Stimulated activated CD8-positive, alpha-beta memory T cell treated with anti-CD3 and anti-CD28 coated beads, Interleukin-7, amount 100 ng/mL, for 48 hours (primary cell): Measurements from ENCODE around the gene TMEM45B.
"Not testable (repeated sequence)": the region's sequence is repeated elsewhere in the genome, so short reads cannot be mapped to it uniquely, and the experiment has no call there.

Experiments used
- DNase-seq, 2 donors: peaks; one replicate each; pipeline ENCODE4 v3.0.0-alpha.2; 2020; ENCODE audit warnings: low read depth in 1 of 2; ENCODE audit errors: extremely low read depth in 1 of 2

The TMEM45B gene

DNA sequence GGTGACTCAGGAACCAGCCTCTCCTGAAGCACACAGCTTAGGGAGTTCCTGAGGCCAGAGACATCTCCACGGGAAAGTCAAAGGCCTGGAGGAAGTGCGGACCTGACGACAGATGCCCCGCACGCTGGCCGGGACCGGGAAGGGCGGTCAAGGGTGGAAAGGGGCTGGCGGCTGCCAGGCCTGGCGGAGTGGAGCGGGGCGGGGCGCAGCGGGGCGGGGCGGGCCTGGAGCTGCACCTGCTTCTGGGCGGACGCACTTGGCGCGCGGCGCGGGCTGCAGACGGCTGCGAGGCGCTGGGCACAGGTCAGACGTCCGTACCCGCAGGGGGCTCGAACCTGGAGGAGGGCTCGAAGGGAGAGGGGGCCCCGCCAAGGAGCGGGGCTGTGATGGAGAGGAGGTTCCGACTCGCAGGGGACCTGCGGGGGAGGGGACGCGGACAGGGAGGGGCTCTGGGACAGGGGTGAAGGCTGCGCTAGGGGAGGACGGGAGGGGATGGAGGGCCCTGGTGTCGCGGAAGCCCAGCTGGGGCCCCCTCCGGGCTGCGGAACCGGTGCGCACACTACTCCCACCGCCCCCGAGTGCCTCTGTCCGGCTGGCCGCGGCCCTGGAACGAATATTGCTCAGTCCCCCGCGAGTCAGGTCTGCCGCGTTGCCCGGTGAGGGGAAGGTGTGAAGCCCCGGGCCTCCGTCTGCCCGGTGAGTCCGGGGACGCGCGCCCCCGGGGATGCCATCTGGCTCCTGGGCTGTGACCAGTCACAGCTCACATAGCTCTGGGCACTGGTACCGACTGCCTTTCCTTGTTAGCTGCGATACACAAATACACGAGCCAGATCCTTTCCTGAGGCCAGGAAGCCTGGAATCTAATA is at the start of gene TMEM45B:
TSS of gene TMEM45B (plus strand) at position 253 of the 866 bp plus-strand sequence. CDS start 36,635 bp downstream, outside the sequence.
- no peak for DNase-seq

DNA sequence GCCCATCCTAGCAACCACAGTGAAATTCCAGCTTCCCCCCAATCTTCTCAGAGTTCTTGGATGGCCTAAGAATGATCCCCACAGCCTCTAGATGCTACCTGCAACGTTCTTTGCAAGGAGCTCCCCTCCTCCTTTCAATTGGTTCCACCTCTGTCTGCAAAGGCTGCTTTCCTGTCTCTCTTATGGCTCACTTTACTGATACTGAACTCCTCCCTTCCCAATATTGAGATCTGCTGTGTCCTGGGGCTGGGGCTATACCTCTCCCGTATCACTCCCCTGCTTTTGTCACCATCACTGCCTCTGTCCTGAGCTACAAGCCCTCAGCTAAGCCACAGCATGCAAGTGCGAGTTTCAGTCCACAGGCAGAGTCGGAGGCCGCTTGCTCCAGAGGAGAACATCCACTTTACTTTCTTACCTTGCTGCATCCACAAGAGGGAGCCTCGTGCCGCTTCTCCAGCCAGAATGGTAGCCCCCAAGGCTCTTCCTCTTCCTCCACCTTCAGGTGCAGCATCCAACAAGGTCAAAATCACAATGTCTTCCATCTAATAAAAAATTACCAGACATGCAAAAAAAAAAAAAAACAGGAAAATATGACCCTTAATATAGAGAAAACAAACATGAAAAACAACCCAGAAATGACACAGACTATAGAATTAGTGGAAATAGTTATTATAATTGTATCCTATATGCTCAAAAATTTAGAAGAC is 48.6 kb upstream of the TMEM45B start:
- DNase-seq = no peak

DNA sequence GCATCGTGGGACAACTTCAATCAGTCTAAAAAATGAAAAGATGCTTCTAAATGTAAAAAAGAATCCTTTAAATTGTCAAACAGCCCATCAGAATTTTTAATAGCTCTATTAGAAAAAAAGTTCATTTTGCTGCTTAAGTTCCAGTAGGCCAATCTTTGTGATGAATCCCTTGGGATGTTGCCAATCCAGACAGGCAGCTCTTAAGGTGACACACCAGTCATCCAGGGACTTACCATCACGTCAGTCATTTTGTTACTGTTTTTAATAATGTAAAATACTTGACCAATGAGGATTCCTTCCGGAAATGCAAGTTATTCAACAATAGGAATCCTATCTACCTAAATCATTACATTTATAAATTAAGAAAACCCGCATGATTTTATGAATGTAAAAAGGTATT is 47.8 kb upstream of the TMEM45B start:
- DNase-seq = no peak

GRCh38 chr11:129768356-129768755 is 47.3 kb upstream of the TMEM45B start:
- no peak for DNase-seq

GRCh38 chr11:129769059-129769458 is 46.6 kb upstream of the TMEM45B start:
- no peak for DNase-seq

DNA sequence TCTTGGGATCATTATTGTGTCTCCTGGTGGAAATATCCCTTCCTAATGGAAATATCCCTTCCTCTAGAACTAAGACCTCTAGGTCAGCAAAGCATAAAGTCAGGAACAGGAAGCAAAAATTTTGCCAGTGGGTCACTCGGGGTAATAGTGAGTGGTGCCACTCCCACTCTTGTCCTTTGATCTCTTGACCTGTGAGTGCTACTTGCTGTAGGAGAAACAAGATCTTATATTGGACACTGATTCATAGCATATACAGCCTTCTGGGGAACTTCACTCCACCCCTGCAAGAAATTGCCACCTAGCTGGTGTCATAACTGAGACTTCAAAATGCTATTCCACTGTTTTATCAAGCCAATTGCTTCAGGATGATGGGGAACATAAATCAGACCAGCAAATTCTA is 44.7 kb upstream of the TMEM45B start:
- DNase-seq = no peak

DNA sequence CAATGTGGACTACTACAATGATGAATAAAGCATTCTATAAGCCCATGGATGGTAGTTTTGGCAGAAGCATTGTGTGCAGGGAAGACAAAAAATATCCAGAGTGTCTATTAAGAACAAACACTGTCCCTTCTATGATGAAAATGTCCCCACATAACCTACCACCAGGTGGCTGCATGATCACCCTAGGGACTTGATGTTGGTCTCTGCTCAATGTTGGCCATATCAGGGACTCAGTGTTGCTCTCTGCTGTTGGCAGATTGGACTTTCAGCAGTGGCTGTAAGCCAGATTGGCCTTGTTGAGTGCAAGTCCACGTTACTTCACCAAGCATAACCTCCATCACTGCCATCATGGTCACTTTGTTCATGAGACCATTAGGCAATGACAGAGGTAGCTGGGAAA is 44.2 kb upstream of the TMEM45B start:
- DNase-seq = not testable (repeated sequence)

DNA sequence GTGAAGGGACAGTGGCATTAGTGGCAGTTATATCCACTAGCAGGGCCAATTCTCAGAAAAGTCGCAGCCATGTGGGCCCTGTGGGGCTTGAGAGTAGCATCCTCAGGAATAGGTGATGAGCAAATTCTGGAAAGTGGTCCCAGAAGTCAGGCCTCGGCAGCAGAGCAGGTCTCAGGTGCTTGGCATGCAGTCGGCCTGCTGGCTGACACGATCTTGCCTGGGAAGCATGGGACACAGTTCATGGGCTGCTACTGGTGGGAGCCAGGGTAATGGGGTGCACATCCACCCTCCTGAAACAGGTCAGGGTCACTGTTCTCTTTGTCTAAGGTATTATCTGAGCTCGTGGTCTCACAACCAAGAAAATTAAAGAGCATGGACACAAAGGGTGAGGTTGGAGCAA is 36.8 kb upstream of the TMEM45B start:
- no peak for DNase-seq

DNA sequence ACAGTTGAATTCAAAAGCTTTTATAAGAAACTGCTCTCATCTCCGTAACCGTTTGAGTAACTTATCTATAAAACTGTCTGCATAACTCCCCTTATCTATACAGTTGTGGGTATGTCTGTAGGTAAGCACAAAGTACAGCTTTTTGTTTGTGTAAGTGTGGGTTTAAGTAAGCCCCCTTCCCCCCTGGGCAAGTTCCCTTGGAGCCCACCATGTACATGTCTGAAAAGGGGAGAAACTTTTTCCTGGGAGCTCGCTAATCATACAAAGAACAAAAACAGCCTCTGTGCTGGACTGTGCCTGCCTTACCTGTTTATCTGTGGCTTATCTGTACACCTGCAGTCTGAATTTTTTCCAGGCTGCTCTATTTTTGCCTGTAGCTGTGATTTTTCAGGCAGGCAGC is 36.3 kb upstream of the TMEM45B start:
- no peak for DNase-seq

GRCh38 chr11:129785383-129786111 is 30.1 kb upstream of the TMEM45B start:
- no peak for DNase-seq

DNA sequence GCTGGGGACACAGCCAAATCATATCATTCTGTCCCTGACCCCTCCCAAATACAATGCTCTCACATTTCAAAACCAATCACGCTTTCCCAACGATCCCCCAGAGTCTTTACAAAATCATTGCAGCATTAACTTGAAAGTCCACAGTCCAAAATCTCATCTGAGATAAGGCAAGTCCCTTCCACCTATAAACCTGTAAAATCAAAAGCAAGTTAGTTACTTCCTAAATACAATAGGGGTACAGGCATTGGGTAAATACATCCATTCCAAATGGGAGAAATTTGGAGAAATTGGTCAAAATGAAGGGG is 29.6 kb upstream of the TMEM45B start:
- DNase-seq = not testable (repeated sequence)

DNA sequence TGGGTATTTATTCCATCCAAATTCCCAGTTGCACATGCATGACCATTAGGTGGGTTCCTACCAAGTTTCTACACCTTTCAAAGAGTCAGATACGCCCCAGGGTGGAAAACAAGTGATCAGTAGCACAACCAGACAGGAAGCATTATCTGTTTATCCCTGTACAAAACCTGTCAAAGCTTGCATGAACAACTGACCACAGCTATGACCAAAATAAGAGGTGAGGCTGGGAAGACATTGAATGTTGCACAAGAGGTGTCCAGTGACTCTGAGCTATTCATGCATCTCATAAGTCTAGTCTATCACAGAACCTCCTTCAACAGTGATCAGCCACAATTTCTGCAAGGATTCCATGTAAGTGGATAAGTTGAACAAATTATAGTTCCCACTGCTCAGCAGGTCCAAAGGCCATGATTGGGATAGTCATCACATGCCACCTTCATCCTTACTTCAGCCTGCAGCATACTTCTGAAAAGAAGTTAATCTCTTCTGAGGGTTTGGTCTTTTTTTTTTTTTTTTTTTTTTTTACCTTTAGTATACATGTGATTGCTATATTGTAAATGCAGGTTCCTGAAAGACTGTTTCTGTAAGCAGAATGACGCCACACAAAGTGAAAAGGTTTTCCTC is 28.0 kb upstream of the TMEM45B start:
- DNase-seq = no peak

DNA sequence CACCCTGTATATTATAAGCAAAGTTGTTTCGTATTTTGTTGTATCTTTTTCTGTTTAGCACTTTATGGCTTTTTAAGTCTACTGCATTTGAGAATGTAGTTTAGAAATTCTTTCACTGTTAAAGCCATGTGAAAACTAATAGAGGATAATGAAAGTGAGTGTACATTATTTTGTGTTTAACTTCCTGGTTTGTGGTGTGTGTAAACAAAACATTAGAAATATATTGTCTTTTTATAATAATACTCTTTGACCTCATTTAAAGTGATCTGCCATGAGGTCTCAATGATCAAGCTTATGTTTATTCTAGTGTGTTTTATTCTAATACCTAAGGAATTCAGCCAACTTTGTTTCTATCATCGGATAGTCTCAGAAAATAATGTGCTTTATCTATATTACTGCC is 27.4 kb upstream of the TMEM45B start:
- no peak for DNase-seq

GRCh38 chr11:129790106-129790505 is 25.5 kb upstream of the TMEM45B start:
- DNase-seq = no peak

DNA sequence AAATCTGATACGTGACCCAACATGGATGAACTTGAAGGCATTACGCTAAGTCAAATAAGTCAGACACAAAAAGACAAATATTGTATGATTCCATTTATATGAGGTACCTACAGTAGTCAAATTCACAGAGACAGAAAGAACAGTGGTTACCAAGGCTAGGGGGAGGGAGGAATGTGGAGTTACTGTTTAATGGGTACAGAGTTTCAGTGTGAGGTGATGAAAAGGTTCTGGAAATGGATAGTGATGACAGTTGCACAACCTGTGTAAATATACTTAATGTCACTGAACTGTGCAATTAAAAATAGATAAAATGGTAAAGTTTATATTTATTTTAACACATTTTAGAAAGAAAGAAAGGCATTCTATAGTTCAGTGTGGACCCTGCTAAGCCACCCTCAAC is 24.1 kb upstream of the TMEM45B start:
- DNase-seq = no peak

DNA sequence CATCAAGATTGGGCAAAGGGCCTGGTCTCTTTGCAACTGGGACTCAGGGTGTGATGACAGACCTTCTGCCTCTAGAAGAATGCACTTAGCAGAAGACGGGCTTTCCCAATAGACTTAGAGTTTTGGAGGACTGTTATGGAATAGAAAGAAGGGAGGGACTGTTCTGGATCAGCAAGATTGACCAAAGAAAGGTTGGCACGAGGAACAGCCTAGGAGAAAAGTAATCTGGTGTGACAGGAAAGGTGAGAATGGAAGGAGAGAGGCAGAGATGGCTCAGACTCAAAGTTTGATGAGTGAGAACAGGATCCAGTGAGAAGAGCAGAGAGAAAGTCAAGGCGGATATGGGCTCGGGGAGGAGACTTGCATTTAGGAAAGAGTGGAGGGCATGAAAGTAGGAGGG is 23.0 kb upstream of the TMEM45B start:
- DNase-seq = no peak

DNA sequence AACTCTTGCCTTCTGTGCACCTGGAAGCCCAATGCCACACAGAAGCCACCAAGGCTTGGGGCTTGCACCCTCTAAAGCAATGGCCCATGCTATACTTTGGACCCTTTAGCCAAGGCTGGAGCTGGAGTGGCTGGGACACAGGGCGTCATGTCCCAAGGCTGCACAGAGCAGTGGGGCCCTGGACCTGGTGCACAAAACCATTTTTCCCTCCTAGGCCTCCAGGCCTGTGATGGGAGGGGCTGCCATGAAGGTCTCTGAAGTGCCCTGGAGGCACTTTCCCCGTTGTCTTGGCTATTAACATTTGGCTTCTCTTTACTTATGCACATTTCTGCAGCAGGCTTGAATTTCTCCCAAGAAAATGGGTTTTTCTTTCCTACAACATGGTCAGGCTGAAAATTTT is 20.6 kb upstream of the TMEM45B start:
- DNase-seq = no peak

DNA sequence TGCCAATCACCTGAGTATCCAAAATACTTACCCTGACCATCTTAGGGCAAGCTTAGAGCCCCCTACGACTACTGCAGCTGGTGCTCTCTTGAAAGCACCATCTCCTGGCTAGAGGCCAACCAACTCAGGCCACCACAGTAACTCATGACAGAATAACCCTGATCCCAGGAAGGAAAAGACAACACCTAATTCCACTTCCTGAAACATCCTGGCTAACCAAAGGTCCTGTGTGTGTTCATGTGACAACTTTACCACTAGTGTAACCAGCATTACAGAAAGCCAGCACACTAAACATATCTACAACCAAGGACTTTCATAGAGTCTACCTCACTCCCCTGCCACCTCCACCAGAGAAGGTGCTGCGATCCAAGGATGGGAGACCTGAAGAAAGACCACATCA is 17.4 kb upstream of the TMEM45B start:
- DNase-seq = no peak

DNA sequence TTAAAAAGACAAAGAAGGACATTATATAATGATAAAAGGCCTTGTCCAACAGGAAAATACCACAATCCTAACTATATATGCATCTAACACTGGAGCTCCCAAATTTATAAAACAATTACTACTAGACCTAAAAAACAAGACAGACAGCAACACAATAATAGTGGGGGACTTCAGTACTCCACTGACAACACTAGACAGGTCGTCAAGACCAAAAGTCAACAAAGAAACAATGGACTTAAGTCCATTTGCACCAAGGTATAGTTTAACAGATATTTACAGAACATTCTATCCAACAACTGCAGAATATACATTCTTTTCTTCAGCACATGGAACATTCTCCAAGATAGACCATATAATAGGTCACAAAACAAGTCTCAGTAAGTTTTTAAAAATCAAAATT is 15.5 kb upstream of the TMEM45B start:
- DNase-seq = not testable (repeated sequence)

DNA sequence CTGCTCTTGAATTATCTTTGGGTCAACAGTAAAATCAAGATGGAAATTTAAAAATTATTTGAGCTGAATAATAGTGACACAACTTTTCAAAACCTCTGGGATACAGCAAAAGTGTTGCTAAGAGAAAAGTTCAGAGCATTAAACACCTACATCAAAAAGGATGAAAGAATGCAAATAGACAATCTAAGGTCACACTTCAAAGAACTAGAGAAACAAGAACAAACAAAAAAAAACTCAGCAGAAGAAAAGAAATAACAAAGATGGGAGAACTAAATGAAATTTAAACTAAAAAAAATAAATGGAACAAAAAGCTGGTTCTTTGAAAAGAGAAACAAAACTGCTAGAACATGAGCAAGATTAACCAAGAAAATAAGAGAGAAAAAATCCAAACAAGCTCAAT is 15.0 kb upstream of the TMEM45B start:
- DNase-seq = no peak

- DNase-seq = no peak
These were observed 12.1 kb upstream of the TMEM45B start for GRCh38 chr11:129803533-129803932.
